Measurements from ENCODE around the gene NISCH. TPM values are rescaled to one million over a fixed set of nuclear protein-coding genes. Genes with fewer than 3 reads are reported as not detected.

The NISCH gene
- total RNA-seq, 1 experiment from 2014 or later: 85.0 TPM

GRCh38 chr3:52517796-52518722 lies 62.7 kb downstream of the NISCH start:
- no peaks in the 10 kb centered on the region for H3K36me3 Mint-ChIP-seq
- no peaks in the 10 kb centered on the region; the same call in 1 of the 2 replicates for H3K27me3 Mint-ChIP-seq (ENCODE audit: low read depth)
- ChIA-PET POLR2A (interaction anchor here (0.6 to 1.7 kb wide), 2 partner anchors 14 to 1042 kb away, joined by 4 to 5 read pairs; no protein-coding TSS in a partner anchor), CTCF (interaction anchor here (0.8 to 2.1 kb wide), 7 partner anchors 18 to 106 kb away, joined by 3 to 12 read pairs (median 4); partner anchors contain the start of genes STAB1, TNNC1 and UQCC5)
- DNase-seq (ENCODE audit: low spot score) (no peak), ATAC-seq (no peak)
- TF ChIP-seq FOXP1 (CRISPR knock-in tag; IDR thresholded peaks at IDR 0.05; ENCODE audit: borderline replicate concordance) (no peak), JUN (CRISPR knock-in tag; IDR thresholded peaks at IDR 0.05) (no peak), AFF4 (CRISPR knock-in tag; IDR thresholded peaks at IDR 0.05; ENCODE audit: borderline replicate concordance) (no peak), ZNF138 (CRISPR knock-in tag; conservative IDR thresholded peaks at IDR 0.05) (no peak), ZNF512 (CRISPR knock-in tag; IDR thresholded peaks at IDR 0.05; ENCODE audit: borderline replicate concordance) (no peak), FOXK1 (CRISPR knock-in tag; IDR thresholded peaks at IDR 0.05) (no peak), PRRX2 (CRISPR knock-in tag; IDR thresholded peaks at IDR 0.05) (no peak), MAX (CRISPR knock-in tag; IDR thresholded peaks at IDR 0.05) (no peak), ZNF423 (CRISPR knock-in tag; IDR thresholded peaks at IDR 0.05) (no peak), ZNF425 (CRISPR knock-in tag; conservative IDR thresholded peaks at IDR 0.05) (no peak), IRF1 (CRISPR knock-in tag; IDR thresholded peaks at IDR 0.05) (no peak), GTF2I (CRISPR knock-in tag; conservative IDR thresholded peaks at IDR 0.05) (no peak), ZNF416 (CRISPR knock-in tag; IDR thresholded peaks at IDR 0.05) (no peak), MXD4 (CRISPR knock-in tag; IDR thresholded peaks at IDR 0.05; ENCODE audit: borderline replicate concordance) (no peak), PRDM15 (CRISPR knock-in tag; IDR thresholded peaks at IDR 0.05) (no peak), PREB (CRISPR knock-in tag; IDR thresholded peaks at IDR 0.05; ENCODE audit: borderline replicate concordance) (no peak)
- H3K9me3 Mint-ChIP-seq: no peaks in the 10 kb centered on the region
- H3K27ac Mint-ChIP-seq: no peak overlapping the region; the same call in 1 of the 2 replicates
- H3K4me3 Mint-ChIP-seq: peak overlapping the region; percentile 62
- peaks cover 7% of the 10 kb centered on the region for H3K4me1 Mint-ChIP-seq
